Fibroblast of villous mesenchyme (primary cell): Measurements from ENCODE around the gene TAS1R1. TPM values are rescaled to one million over a fixed set of nuclear protein-coding genes. Genes with fewer than 3 reads are reported as not detected.
"Not testable (repeated sequence)": the region's sequence is repeated elsewhere in the genome, so short reads cannot be mapped to it uniquely, and the experiment has no call there.

ENCODE experiments used
- DNase-seq: peaks from one replicate; pipeline ENCODE4 v3.0.0-alpha.2; 2010; ENCODE audit warnings: low read depth
- H3K4me3 ChIP-seq: 2 replicates; pipeline ENCODE4 v1.5.1; 2011; ENCODE audit warnings: low read depth, mild to moderate bottlenecking, low read length
- CTCF ChIP-seq: IDR thresholded peaks from 2 replicates; pipeline ENCODE4 v1.5.1; 2012; ENCODE audit warnings: low read depth, mild to moderate bottlenecking, low read length; ENCODE audit not compliant: insufficient read depth
- total RNA-seq: library from RNA; depleted of rRNA; stranded (reverse); fragments of >200 nt; gene quantifications from 2 replicates; pipeline ENCODE4 v1.2.3, GENCODE V29; 2012

Gene TAS1R1
- total RNA-seq, 1 donor, result not detected

- TF ChIP-seq CTCF, result no peak
- DNase-seq, result no peak
- no peak overlapping the region for H3K4me3 ChIP-seq
These were observed 40.1 kb downstream of the TAS1R1 start for GRCh38 chr1:6594977-6595740.

DNA sequence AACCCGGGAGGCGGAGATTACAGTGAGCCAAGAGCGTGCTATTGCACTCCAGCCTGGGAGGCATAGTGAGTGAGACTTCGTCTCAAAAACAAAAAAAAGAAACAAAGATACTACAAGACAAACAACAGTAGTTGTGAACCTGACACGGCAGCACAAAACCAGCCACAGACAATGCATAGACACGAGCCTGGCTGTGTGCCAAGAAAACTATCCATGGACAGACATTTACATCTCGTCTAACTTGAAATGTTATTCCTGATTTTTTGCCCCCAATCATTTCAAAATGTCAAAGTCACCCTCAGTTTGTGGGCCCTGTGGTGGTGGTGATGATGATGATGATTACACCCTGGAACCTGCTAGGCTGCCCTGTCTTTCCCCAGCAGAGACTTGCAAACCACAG is 41.2 kb downstream of the TAS1R1 start:
- DNase-seq, result no peak
- H3K4me3 ChIP-seq, result no peak overlapping the region
- no peak for TF ChIP-seq CTCF

- no peak for TF ChIP-seq CTCF
- no peak for DNase-seq
- H3K4me3 ChIP-seq, result no peak overlapping the region
These were observed 42.0 kb downstream of the TAS1R1 start for GRCh38 chr1:6596886-6597776.

GRCh38 chr1:6597777-6598131 is 42.6 kb downstream of the TAS1R1 start:
- H3K4me3 ChIP-seq, result no peak overlapping the region
- no peak for TF ChIP-seq CTCF
- no peak for DNase-seq

- DNase-seq, result no peak
- no peak for TF ChIP-seq CTCF
- H3K4me3 ChIP-seq, result peak overlapping the region; percentile 93
These were observed 44.3 kb downstream of the TAS1R1 start for GRCh38 chr1:6599141-6599975.

GRCh38 chr1:6599991-6600390 is 44.9 kb downstream of the TAS1R1 start:
- peak overlapping the region; percentile 93 for H3K4me3 ChIP-seq
- not testable (repeated sequence) for DNase-seq
